RCC 7860 (cell line): ENCODE results near the gene MAP3K10.

Experiments used
- DNase-seq: peaks from one replicate; pipeline ENCODE4 v3.0.0-alpha.2; 2015; ENCODE audit warnings: low spot score
- FAIRE-seq: peaks from 2 replicates; lab custom pipeline; 2012; peaks lifted over from hg19 to GRCh38; lab: Jason Lieb, UNC

MAP3K10 gene

GRCh38 chr19:40231544-40232424, 40.6 kb downstream of the MAP3K10 start:
- FAIRE-seq (no peak), DNase-seq (peak; percentile 23)

- no peak for FAIRE-seq
These were observed 41.3 kb downstream of the MAP3K10 start for GRCh38 chr19:40232479-40232878.

GRCh38 chr19:40232949-40233810, 42.0 kb downstream of the MAP3K10 start:
- DNase-seq (no peak), FAIRE-seq (no peak)

More at GRCh38 chr19:40232479-40232878, 41.3 kb downstream of the MAP3K10 start:
- DNase-seq = no peak

GRCh38 chr19:40233811-40234389, 42.7 kb downstream of the MAP3K10 start:
- no peak for FAIRE-seq
- no peak for DNase-seq

- FAIRE-seq = no peak
- no peak for DNase-seq
These were observed 43.4 kb downstream of the MAP3K10 start for GRCh38 chr19:40234429-40235237.

- no peak for DNase-seq
- no peak for FAIRE-seq
These were observed 44.2 kb downstream of the MAP3K10 start for GRCh38 chr19:40235238-40236025.

- DNase-seq (no peak), FAIRE-seq (no peak)
These were observed 44.8 kb downstream of the MAP3K10 start for GRCh38 chr19:40236026-40236355.

- DNase-seq (no peak), FAIRE-seq (no peak)
These were observed 45.1 kb downstream of the MAP3K10 start for GRCh38 chr19:40236366-40236765.

GRCh38 chr19:40237791-40238190, 46.6 kb downstream of the MAP3K10 start:
- FAIRE-seq (no peak), DNase-seq (no peak)

- no peak for FAIRE-seq
- DNase-seq = no peak
These were observed 47.5 kb downstream of the MAP3K10 start for GRCh38 chr19:40238775-40239174.

GRCh38 chr19:40239415-40240226, 48.4 kb downstream of the MAP3K10 start:
- no peak for DNase-seq
- FAIRE-seq = no peak

- FAIRE-seq = no peak
- no peak for DNase-seq
These were observed 49.1 kb downstream of the MAP3K10 start for GRCh38 chr19:40240332-40240731.

GRCh38 chr19:40241125-40241808, 50.0 kb downstream of the MAP3K10 start:
- DNase-seq (no peak), FAIRE-seq (no peak)

GRCh38 chr19:40241809-40242384, 50.7 kb downstream of the MAP3K10 start:
- DNase-seq = no peak
- no peak for FAIRE-seq

GRCh38 chr19:40242480-40242879, 51.3 kb downstream of the MAP3K10 start:
- no peak for FAIRE-seq
- no peak for DNase-seq

GRCh38 chr19:40243181-40243580, 52.0 kb downstream of the MAP3K10 start:
- FAIRE-seq (no peak), DNase-seq (no peak)

- FAIRE-seq (no peak), DNase-seq (no peak)
These were observed 53.5 kb downstream of the MAP3K10 start for GRCh38 chr19:40244579-40245317.
